GM12872 (cell line): ENCODE results near the gene LTBP2.

Source experiments
- TF ChIP-seq, protein P1 (sequence below): IDR thresholded peaks from 3 replicates; pipeline ENCODE4 v1.5.1; 2011; ENCODE audit warnings: low read depth, mild to moderate bottlenecking, low read length, moderate library complexity; ENCODE audit not compliant: insufficient read depth

The LTBP2 gene

DNA sequence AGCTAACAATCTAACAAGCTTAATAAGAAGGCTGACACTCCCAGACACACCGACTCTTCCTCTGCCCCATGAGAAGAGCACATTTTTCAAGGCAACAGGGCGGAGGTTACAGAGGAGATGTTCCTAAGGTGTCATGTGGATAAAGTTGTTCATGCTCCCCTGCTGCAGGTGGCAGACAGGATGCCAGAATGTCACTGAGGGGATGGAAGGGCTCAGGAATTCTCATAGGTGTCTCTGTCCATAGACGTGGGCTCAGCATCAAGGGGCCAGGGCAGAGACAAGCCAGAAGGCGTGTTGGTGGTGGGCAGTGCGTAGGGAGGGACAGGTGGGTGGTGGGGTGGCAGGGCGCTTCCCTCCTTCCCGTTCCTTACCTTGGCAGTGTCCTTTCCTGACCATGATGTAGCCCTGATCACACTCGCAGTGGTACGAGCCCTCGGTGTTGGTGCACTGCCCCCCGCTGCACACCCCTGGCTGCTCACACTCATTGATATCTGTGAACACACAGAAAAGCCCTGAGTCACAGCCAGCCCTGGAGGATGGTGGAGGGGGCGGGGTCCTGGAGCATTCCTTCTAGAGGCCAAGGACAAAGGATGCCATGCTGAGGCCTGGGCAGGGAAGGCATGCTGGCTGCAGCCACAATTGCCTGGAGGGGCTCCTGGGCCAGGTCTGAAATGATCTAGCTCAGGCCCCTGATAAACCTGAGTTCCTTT, 95.4 kb downstream of the LTBP2 start:
- TF ChIP-seq, protein P1, sequence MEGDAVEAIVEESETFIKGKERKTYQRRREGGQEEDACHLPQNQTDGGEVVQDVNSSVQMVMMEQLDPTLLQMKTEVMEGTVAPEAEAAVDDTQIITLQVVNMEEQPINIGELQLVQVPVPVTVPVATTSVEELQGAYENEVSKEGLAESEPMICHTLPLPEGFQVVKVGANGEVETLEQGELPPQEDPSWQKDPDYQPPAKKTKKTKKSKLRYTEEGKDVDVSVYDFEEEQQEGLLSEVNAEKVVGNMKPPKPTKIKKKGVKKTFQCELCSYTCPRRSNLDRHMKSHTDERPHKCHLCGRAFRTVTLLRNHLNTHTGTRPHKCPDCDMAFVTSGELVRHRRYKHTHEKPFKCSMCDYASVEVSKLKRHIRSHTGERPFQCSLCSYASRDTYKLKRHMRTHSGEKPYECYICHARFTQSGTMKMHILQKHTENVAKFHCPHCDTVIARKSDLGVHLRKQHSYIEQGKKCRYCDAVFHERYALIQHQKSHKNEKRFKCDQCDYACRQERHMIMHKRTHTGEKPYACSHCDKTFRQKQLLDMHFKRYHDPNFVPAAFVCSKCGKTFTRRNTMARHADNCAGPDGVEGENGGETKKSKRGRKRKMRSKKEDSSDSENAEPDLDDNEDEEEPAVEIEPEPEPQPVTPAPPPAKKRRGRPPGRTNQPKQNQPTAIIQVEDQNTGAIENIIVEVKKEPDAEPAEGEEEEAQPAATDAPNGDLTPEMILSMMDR = no peak

DNA sequence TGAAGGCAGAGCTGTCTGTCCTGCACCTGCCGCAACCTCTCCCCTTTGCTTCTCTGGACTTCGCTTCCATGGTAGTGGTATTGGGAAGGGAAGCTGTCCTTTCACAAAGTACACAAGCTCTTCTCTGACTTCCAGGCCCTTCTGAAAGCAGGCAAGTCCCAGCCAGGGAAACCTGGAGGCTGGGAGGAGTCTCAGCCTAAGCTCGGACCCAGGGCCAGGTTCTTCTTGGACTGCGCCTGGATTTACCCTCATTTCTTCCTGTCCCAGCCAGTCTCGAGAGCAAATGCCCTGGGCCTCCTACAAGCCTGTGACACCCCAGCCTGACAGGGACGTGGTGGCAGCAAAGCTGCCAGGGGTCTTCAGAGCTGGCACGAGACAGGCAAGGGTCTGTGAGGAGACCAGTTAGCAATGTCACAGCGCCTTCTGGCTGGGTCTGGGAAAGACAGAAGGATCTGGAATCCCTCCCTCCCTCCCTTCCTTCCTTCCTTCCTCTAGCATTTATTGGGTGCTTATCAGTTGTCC, 96.1 kb downstream of the LTBP2 start:
- TF ChIP-seq, protein P1 = no peak

DNA sequence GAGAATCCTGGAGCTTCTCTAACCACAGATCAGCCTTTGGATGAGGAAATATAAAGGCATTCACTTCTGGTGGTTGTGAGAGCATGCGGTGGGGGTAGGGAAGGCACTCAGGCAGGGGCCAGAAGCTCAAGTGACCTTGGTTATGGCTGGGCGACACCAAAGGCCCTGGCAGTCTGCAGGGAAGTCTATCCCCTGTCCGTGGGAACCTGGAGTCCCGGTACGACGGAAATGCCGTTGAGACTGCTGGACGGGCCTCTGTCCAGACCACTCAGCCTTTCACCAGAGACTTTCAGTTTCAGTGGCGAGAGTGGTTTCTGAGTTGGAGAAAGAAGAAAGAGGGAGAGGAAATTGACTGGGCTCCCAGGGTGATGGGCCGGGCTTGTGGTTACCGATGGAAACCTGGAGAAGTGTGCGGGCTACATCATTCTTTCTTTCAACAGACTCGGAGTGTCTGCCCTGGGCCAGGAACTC, 97.5 kb downstream of the LTBP2 start:
- TF ChIP-seq, protein P1 = no peak

DNA sequence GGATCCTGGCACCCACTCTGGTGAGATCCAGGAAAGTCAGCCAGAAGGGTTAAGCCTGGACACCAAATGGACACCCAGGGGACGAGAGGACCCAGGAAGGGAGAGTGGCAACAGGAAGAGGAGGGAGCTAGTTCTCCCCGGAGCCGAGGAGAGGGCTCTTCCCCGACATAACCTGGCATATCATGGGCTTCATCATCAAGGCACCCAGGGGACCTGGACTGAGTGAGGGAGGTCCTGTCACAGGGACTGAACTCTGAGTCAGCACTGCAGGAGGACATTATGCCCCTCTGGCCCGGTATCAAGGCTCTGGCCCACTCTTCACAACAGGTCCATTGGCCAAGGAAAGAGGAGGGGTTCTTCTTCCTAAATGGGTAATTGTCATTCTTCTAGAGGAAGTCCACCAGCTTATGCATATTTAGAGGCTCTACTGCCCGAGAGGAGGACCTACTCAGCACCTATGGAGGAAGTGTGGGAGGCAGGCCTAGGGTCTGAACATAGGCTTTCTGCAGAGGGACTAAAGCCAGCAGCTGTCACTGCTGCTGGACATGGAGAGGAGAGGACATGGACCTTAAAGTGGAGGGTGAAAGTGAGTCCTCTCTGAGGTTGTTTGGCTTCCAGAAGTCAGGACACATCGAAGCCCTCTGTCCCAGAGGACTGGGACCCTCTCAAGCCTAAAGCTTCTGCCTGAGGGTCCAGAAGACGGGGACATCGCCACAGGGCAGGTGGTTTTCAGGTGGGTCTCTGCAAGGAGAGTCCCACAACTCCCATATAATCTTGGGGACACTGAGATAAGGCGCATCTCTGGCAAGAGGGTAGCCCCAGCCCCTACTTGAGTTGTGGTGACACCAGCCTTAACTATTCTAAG, 99.8 kb downstream of the LTBP2 start:
- TF ChIP-seq, protein P1 = no peak

DNA sequence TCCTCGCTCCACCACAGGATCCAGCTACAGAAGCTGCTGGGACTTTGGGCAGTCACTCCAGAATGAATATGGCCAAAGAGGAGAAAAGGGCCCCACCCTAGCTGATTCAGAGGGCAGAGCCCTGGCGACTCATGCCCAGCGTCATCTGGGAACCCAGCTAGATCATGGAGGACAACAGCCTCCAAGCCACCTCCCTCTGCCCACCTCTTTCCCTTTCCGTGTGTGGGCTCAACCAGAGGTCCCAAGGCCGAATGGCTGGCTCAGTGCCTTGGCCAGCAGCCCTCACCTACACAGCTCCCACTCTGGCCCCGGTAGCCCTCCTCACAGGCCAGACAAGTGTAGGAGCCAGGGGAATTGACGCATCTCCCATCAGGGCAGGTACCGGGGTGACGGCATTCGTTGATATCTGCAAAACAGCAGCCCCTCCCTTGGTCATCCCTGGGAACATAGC, 101.1 kb downstream of the LTBP2 start:
- TF ChIP-seq, protein P1 = no peak

DNA sequence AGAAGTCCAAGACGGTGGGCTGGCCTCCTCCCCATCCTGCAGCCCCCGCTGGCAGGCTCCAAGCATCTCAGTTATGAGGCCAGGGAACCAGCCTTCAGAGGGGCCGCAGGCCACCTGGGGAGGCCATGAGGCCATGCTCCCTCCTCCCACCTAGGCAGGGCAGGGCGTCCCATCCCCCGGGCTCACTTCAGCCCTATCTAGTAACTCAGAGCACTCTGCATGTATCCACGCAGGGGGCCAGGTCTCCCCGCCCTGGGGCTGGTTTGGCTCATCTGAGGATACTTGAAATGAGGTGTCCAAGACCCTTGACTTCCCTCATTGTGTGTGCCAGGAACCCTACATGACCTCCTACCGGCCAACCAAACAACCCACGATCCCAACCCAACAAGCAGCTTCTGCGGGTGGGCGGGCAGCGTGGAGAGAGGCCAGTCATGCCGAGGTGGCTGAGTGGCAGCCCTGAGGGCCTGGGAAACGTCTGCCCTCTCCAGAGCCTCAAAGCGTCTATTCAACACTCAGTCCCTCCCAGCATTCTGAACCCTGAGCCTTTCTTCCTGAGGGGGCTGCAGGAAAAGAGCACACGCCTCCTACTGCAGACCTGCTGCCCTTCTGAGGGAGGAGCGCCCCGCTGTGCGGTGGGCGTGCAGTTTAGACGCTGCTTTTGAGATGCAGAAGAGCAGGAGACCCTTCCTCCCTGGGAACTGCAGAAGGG, 101.7 kb downstream of the LTBP2 start:
- TF ChIP-seq, protein P1 = no peak

DNA sequence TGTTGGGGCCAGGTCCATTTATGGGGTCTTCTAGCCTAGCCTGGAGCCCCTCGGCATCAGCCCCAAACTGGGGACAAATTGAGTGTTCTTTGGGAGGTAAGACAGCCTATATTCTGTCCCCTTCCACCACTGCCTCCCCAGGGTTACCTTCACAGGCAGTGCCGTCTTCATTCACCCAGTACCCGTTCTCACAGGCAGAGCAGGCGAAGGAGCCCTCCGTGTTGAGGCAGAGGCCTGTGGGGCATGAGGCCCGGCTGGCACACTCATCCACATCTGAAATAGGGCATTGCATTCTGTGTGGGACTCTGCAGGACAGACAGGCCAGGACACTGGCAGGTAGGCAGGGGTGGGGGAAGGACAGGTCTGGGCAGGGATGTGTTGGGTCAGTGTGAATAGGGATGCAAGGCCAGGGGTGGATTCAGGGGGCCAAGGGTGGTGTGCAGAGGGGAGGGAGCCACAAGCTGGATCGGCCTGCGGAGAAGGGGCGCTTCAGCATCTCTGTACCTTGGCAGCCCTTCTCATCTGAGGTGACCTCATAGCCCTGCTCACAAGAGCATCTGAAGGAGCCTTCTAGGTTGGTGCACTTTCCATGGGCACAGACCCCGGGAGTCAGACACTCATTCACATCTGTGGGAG, 102.3 kb downstream of the LTBP2 start:
- TF ChIP-seq, protein P1 = no peak
